Suprapubic skin (tissue), 4 donors: ENCODE results near the gene IPPK. TPM values are rescaled to one million over a fixed set of nuclear protein-coding genes. Genes with fewer than 3 reads are reported as not detected.
A peak's percentile ranks its signal among the peaks of the same experiment; 100 is the strongest.

Source experiments
- DNase-seq, 2 donors: peaks; one replicate each; pipeline ENCODE4 v3.0.0-alpha.2; 2019; ENCODE audit warnings: low spot score in 2 of 2
- H3K27ac ChIP-seq: fragments of 200-600 bp; sonication (generic); one replicate; pipeline ENCODE4 v1.5.1; 2019
- H3K27me3 ChIP-seq: fragments of 200-600 bp; sonication (generic); one replicate; pipeline ENCODE4 v1.5.1; 2019
- H3K36me3 ChIP-seq: fragments of 200-600 bp; sonication (generic); one replicate; pipeline ENCODE4 v1.5.1; 2019
- H3K4me1 ChIP-seq: fragments of 200-600 bp; sonication (generic); one replicate; pipeline ENCODE4 v1.5.1; 2019
- H3K4me3 ChIP-seq: fragments of 200-600 bp; sonication (generic); one replicate; pipeline ENCODE4 v1.5.1; 2019; ENCODE audit warnings: mild to moderate bottlenecking
- H3K9me3 ChIP-seq: fragments of 200-600 bp; sonication (generic); one replicate; pipeline ENCODE4 v1.5.1; 2019
- EP300 ChIP-seq: sonication (generic); formaldehyde crosslinking; IDR thresholded peaks from one replicate; pipeline ENCODE4 v1.6.1; 2017; ENCODE audit warnings: antibody characterized with exemption
- POLR2A ChIP-seq, 2 donors: fragments of 450-650 bp; IDR thresholded peaks; one replicate each; pipeline ENCODE4 v1.6.1; 2017; ENCODE audit warnings: antibody characterized with exemption in 2 of 2, mild to moderate bottlenecking in 2 of 2, moderate library complexity in 2 of 2
- POLR2AphosphoS5 ChIP-seq, 3 donors: sonication (generic); formaldehyde crosslinking; IDR thresholded peaks; one replicate each; pipeline ENCODE4 v1.6.1; 2017; ENCODE audit warnings: antibody characterized with exemption in 3 of 3
- WGBS: methylation state at CpG from one replicate; pipeline ENCODE4 v1.1.5; 2018; 5-methylcytosine and 5-hydroxymethylcytosine counted together
- total RNA-seq, 4 donors: library from RNA; depleted of rRNA; stranded (reverse); fragments of >200 nt; gene quantifications; one replicate each; pipeline ENCODE4 v1.1.0, GENCODE V29; 2016
- TF ChIP-seq, protein P1 (sequence below), 2 donors: fragments of 200-600 bp in 1 of 2; fragments of 450-650 bp in 1 of 2; sonication (generic) in 1 of 2; IDR thresholded peaks; one replicate each; pipeline ENCODE4 v1.5.1; 2016 to 2019; ENCODE audit warnings: antibody characterized with exemption in 2 of 2, mild to moderate bottlenecking in 1 of 2, moderate library complexity in 1 of 2

The IPPK gene
- total RNA-seq, 4 donors from 2014 or later, result 45.0 to 53.6 (median 50.0) TPM

DNA sequence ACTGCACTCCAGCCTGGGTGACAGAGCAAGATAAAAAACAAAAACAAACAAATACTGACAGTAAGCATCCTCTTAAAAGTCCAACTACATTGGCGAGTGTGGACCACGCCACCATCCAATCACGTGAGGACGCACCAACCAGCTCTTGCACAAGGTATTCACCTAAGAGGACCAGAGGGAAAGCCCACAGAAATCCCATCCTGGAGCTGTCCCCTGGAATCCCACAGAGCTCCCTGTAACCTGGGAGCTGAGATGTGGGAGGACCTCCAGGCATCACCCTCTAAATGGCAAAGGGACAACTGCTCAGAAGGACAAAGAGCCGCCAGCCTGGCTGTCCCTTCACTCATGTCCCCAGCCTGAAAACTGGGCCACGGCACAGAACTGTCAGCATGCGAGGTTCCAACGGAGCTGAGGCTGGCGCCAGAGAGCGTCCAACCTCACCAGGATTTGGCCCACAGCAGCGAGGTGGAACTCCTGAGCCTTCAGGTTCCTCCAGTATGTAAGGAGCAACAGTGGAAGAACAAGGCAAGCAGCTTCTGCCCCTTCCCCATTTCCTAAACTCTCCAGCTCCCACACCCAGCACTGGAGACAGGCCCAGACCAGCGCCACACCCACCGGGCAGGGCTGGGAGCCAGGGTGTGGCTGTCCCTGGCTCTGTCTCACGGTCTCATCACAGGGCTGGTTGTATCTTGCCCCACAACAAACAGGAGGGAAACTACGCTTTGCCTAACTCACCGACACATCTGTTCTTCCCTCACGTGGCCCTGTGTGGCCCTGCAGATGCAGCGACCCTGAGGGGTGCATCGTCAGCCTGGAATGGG is 15.2 kb downstream of the IPPK start:
- Histone ChIP-seq H3K4me1 (peaks cover 87% of the 10 kb centered on the region), H3K27ac (peak overlapping the region; percentile 96), H3K36me3 (peaks cover 10% of the 10 kb centered on the region), H3K4me3 (no peak overlapping the region), H3K27me3 (no peaks in the 10 kb centered on the region), H3K9me3 (no peaks in the 10 kb centered on the region)
- TF ChIP-seq, protein P1, sequence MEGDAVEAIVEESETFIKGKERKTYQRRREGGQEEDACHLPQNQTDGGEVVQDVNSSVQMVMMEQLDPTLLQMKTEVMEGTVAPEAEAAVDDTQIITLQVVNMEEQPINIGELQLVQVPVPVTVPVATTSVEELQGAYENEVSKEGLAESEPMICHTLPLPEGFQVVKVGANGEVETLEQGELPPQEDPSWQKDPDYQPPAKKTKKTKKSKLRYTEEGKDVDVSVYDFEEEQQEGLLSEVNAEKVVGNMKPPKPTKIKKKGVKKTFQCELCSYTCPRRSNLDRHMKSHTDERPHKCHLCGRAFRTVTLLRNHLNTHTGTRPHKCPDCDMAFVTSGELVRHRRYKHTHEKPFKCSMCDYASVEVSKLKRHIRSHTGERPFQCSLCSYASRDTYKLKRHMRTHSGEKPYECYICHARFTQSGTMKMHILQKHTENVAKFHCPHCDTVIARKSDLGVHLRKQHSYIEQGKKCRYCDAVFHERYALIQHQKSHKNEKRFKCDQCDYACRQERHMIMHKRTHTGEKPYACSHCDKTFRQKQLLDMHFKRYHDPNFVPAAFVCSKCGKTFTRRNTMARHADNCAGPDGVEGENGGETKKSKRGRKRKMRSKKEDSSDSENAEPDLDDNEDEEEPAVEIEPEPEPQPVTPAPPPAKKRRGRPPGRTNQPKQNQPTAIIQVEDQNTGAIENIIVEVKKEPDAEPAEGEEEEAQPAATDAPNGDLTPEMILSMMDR (IDR thresholded peaks at IDR 0.05), result peak in 1 of 2 donors; percentile 6
- no peak for TF ChIP-seq POLR2A (IDR thresholded peaks at IDR 0.05)
- peak; percentile 49 to 96 (median 89) for TF ChIP-seq POLR2AphosphoS5 (IDR thresholded peaks at IDR 0.05)
- WGBS, result 53% methylated on average over 16 of the region's 19 CpGs
- DNase-seq, result peak; percentile 85 to 91

DNA sequence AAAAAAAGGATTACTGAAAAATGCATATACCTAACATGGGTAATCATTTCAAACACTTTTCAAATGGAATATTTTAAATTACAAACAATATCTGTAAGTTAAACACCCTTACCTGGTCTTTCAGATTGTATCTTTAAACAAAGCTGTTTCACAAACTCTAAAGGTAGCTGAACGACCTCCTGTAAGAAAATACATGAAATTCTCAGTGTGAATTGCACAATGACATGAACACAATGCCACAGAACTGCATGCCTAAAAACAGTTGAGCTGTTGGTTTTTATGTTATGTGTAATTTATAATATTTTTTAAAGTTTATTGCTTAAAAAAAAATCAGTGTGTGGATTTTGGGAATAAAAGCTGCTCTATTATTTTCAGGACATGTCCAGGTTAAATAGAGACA is 17.5 kb downstream of the IPPK start:
- 41% methylated on average over 1 of the region's 1 CpG for WGBS
- Histone ChIP-seq H3K9me3 (no peaks in the 10 kb centered on the region), H3K4me1 (peaks cover 73% of the 10 kb centered on the region), H3K36me3 (peaks cover 23% of the 10 kb centered on the region), H3K27me3 (no peaks in the 10 kb centered on the region), H3K4me3 (no peak overlapping the region), H3K27ac (peak overlapping the region; percentile 96)
- DNase-seq, result no peak
- TF ChIP-seq POLR2AphosphoS5 (IDR thresholded peaks at IDR 0.05), result no peak
- TF ChIP-seq EP300, result no peak

DNA sequence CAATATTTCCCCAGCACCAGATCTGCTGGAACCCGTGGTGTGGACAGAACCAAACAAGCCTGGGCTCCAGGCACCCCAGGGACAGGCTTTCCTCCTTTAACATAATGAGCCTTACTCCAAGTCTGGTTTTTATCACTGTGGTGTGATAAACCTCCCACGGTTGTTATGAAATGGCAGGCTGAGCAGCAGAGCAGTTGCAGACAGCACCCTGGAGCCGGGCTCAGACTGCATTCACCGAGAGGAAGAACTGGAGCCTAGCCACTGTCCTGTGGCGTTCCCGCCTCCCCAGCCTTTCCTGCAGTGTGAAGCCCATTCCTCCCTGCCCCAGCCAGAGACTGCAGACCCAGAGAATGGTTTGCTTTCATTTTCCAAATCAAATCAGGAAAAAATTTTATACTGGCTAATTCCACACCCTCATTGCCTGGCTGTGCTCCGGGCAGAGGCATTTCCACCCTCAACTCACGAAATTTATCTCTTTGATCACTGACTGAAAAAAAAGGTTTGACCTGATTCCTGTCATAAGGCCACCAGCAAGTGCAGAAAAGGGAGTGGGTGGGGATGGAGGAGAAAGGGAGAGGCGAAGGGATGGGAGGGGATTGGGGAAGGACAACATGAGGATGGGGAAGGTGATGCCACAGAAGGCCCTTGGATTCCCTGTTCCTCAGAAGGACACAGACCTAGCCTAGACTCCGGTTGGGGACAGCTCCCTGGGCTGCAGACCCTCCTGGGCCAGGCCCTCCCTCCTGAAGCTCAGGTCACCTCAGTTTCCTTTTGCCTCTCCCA is 18.9 kb downstream of the IPPK start:
- Histone ChIP-seq H3K36me3 (peaks cover 35% of the 10 kb centered on the region), H3K9me3 (no peaks in the 10 kb centered on the region), H3K4me3 (no peak overlapping the region), H3K27ac (peak overlapping the region; percentile 73), H3K4me1 (peaks cover 59% of the 10 kb centered on the region), H3K27me3 (no peaks in the 10 kb centered on the region)
- 36% methylated on average over 10 of the region's 10 CpGs for WGBS
- no peak for TF ChIP-seq POLR2A (IDR thresholded peaks at IDR 0.05)
- TF ChIP-seq, protein P1 (IDR thresholded peaks at IDR 0.05), result no peak
- TF ChIP-seq EP300, result no peak
- peak; percentile 73 to 80 for DNase-seq

DNA sequence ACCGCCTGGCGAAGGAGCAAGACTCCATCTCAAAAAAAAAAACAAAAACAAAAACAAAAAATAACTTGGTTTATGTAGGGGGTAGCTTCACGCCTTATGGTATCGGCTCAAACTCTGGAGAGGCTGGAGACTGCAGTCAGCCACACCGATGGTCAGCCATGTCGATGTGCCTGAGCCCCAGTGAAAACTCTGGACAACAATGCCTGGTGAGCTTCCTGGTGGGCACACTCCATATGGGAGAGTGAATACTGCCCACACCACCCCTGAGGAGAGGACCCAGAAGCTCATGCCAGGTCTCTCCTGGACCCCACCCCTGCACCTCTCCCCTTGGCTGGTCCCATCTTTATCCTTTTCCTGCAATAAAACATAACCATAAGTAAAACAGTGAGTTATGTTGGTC is 19.6 kb downstream of the IPPK start:
- 95% methylated on average over 6 of the region's 6 CpGs for WGBS
- DNase-seq, result peak in 1 of 2 donors; percentile 18
- Histone ChIP-seq H3K4me1 (peaks cover 51% of the 10 kb centered on the region), H3K4me3 (no peak overlapping the region), H3K27me3 (no peaks in the 10 kb centered on the region), H3K36me3 (peaks cover 43% of the 10 kb centered on the region), H3K9me3 (no peaks in the 10 kb centered on the region), H3K27ac (peak overlapping the region; percentile 73)
- TF ChIP-seq, protein P1 (IDR thresholded peaks at IDR 0.05), result no peak

DNA sequence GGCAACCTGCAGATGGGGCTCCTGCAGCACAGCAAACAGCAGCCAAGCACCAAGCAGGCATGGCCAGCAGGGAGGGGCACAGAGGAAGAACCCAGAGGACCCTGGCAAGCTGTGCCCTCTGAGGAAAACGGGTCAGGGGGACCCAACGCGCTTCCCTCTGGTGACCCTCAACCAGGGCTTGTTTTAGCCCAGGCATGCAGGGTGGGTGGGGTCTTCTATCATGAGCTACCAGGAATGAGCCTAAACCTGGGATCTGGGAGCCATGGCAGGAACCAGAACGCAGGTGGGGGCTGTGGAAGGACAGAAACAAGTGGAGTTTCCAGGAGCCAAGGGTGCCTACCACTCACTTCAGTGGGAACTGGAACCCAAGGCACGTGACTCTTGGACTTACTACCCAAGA is 20.9 kb downstream of the IPPK start:
- 94% methylated on average over 2 of the region's 5 CpGs for WGBS
- Histone ChIP-seq H3K27me3 (no peaks in the 10 kb centered on the region), H3K4me3 (no peak overlapping the region), H3K9me3 (no peaks in the 10 kb centered on the region), H3K27ac (no peak overlapping the region), H3K36me3 (peaks cover 56% of the 10 kb centered on the region), H3K4me1 (peaks cover 40% of the 10 kb centered on the region)
- peak; percentile 62 to 71 for DNase-seq
- TF ChIP-seq POLR2A (IDR thresholded peaks at IDR 0.05), result no peak
- TF ChIP-seq EP300, result no peak
- TF ChIP-seq, protein P1 (IDR thresholded peaks at IDR 0.05), result no peak
